Measurements from ENCODE around the gene LSAMP. TPM values are rescaled to one million over a fixed set of nuclear protein-coding genes. Genes with fewer than 3 reads are reported as not detected.

LSAMP gene
- total and polyA plus RNA-seq, 2 of the 13 experiments (the other 11 are each of a cell fraction or from before 2014, with no cell fraction given), result not detected

- in situ Hi-C loops (cut with HindIII; ENCODE audit: extremely low pct_ligation_motif_present, low pct_unique_long_range_greater_than_20kb) (no loop called here), intact Hi-C loops (cut with micrococcal nuclease; ENCODE audit: unreplicated experiment) (no loop called here)
- ChIA-PET POLR2A (no interaction called here), CTCF (ENCODE audit: low intra/inter-chr PET ratio, low total read pairs) (no interaction called here)
- peaks cover 9% of the 10 kb centered on the region; the same call in 1 of the 2 replicates for H3K4me1 ChIP-seq (ENCODE audit: insufficient read depth, low read length)
- FAIRE-seq (no peak), ATAC-seq (no peak), DNase-seq (ENCODE audit: low spot score) (no peak)
- H3K9ac ChIP-seq (ENCODE audit: insufficient read depth, low read depth, low read length), result no peak overlapping the region
- no peaks in the 10 kb centered on the region; a peak in 1 of 5 replicates for H3K27me3 ChIP-seq (ENCODE audit: control insufficient read depth in 1 of 2, insufficient read depth in 2 of 2, low read length in 2 of 2)
- H3K79me2 ChIP-seq (ENCODE audit: insufficient read depth, low read length), result no peaks in the 10 kb centered on the region
- BruUV-seq (replicated peaks), result no TSS peak
- no peak overlapping the region for H3K27ac ChIP-seq (ENCODE audit: extremely low read length, insufficient read depth, low read length)
- no peak overlapping the region for H3K4me3 ChIP-seq (replicated peaks in 1 of 3; ENCODE audit: insufficient read depth in 1 of 3, low read depth in 2 of 3, low read length in 3 of 3)
- H3K9me3 ChIP-seq (ENCODE audit: low read length), result no peaks in the 10 kb centered on the region
- no peak for TF ChIP-seq ZBTB8A (CRISPR knock-in tag; IDR thresholded peaks at IDR 0.05; ENCODE audit: borderline replicate concordance, low read depth)
- no peak for TF ChIP-seq MXD3 (CRISPR knock-in tag; IDR thresholded peaks at IDR 0.05)
- TF ChIP-seq ZFP90 (CRISPR knock-in tag; IDR thresholded peaks at IDR 0.05; ENCODE audit: borderline replicate concordance), result no peak
- TF ChIP-seq HBP1 (CRISPR knock-in tag; IDR thresholded peaks at IDR 0.05; ENCODE audit: low read depth), result no peak
- no peak for TF ChIP-seq HHEX (CRISPR knock-in tag; IDR thresholded peaks at IDR 0.05)
- TF ChIP-seq TEF (CRISPR knock-in tag; IDR thresholded peaks at IDR 0.05), result no peak
- TF ChIP-seq ATM (IDR thresholded peaks at IDR 0.05; ENCODE audit: borderline replicate concordance), result no peak
- no peak for TF ChIP-seq SNAPC2 (CRISPR knock-in tag; IDR thresholded peaks at IDR 0.05)
- TF ChIP-seq ZNF770 (CRISPR knock-in tag; IDR thresholded peaks at IDR 0.05), result no peak
- no peak for TF ChIP-seq ZNF256 (CRISPR knock-in tag; conservative IDR thresholded peaks at IDR 0.05)
- TF ChIP-seq HCFC1 (IDR thresholded peaks at IDR 0.05; ENCODE audit: low read depth, low read length), result no peak
- no peak for TF ChIP-seq MTA1 (CRISPR knock-in tag; IDR thresholded peaks at IDR 0.05; ENCODE audit: borderline replicate concordance)
- TF ChIP-seq PAX8 (CRISPR knock-in tag; IDR thresholded peaks at IDR 0.05; ENCODE audit: borderline replicate concordance), result no peak
- TF ChIP-seq HES4 (CRISPR knock-in tag; IDR thresholded peaks at IDR 0.05; ENCODE audit: borderline replicate concordance), result no peak
- TF ChIP-seq BRCA1 (CRISPR knock-in tag; IDR thresholded peaks at IDR 0.05), result no peak
- H2AFZ ChIP-seq (ENCODE audit: low read length), result no peak overlapping the region
- H3K4me2 ChIP-seq (ENCODE audit: low read depth, low read length), result no peak overlapping the region
- H4K20me1 ChIP-seq (ENCODE audit: insufficient read depth, low read length), result no peaks in the 10 kb centered on the region
- H3K36me3 ChIP-seq (replicated peaks in 1 of 2; ENCODE audit: control insufficient read depth in 1 of 2, insufficient read depth in 2 of 2, low read length in 2 of 2), result no peaks in the 10 kb centered on the region
- 96% methylated on average over 1 of the region's 1 CpG for WGBS (ENCODE audit: low lambda C conversion rate)
Measured at GRCh38 chr3:115834068-115834467, 611.2 kb downstream of the LSAMP start.

Data from HepG2 (cell line).